ENCODE results near the gene GMDS.

The GMDS gene

DNA sequence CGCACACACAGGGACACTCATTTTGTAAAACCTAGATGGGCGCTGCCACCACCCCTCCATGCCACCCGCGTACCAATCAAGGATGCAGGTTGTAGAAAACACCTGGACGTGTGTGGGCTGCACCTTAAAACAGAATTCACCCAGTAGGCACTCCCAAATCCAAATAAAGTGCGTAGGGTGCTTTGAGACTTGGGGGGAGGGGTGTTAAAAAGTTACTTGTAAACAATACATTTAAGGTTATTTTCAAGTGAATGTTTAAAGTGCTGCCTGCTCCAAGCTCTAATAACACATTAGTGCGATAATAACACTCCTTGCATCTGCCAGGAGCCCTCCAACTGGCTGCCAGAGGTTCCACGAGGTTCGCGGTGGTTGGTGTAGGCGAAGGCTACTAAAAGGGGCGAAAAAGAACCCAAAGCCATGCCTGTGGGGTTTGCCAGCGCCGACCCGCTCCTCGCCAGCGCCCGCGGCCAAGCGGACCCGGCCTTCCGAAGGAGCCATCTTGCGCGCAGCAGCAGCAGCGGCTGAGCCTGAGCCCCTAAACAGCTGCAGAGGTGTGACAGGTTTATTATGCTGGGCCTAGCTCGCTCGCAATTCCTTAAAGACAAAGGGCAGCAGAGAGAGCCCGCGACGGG lies 624.2 kb downstream of the GMDS start:
- DNase-seq: no peak

- no peak for DNase-seq
Observed at GRCh38 chr6:1620504-1621069, 624.8 kb downstream of the GMDS start.

GRCh38 chr6:1619673-1620503 lies 625.5 kb downstream of the GMDS start:
- DNase-seq: no peak

GRCh38 chr6:1619098-1619672 lies 626.2 kb downstream of the GMDS start:
- no peak for DNase-seq

DNA sequence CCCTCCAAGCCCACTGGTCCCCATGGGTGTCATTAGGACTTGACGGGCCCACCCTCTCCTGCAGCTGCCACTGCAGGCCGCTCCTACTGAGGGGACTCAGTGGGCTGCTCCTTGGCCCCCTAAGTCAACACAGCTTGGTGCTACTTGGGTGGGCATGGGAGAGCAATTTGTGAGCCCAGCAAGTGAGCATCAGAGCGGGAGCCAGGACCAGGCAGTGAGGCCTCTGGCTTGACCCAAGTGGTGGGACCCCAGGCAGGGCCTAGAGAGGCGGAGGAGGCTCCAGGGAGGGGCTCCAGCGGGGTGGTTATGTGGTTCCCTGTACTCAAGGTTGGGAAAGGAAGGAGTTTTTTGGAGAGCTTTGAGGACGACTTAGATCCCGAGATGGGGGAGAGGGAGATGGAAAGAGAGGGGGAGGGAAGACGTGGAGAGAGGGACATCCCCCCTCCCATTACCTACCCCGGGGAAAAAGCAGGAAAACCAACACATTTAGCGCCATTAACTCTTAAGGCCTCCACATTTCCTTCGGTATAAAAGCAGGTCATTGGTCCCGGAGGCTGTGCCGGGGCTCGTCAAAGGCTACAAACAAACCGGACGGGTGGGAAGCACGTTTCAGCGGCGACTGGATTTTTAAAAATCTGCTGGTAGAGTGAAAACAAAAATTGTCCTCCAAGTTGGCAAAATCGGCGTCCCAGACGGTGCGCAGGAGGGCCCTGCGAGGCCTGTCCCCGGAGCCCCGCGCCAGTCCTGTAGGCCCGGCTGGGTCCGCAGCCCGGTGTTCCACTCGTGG lies 626.9 kb downstream of the GMDS start:
- no peak for DNase-seq

- no peak for DNase-seq
Observed at GRCh38 chr6:1617466-1618310, 627.7 kb downstream of the GMDS start.

DNA sequence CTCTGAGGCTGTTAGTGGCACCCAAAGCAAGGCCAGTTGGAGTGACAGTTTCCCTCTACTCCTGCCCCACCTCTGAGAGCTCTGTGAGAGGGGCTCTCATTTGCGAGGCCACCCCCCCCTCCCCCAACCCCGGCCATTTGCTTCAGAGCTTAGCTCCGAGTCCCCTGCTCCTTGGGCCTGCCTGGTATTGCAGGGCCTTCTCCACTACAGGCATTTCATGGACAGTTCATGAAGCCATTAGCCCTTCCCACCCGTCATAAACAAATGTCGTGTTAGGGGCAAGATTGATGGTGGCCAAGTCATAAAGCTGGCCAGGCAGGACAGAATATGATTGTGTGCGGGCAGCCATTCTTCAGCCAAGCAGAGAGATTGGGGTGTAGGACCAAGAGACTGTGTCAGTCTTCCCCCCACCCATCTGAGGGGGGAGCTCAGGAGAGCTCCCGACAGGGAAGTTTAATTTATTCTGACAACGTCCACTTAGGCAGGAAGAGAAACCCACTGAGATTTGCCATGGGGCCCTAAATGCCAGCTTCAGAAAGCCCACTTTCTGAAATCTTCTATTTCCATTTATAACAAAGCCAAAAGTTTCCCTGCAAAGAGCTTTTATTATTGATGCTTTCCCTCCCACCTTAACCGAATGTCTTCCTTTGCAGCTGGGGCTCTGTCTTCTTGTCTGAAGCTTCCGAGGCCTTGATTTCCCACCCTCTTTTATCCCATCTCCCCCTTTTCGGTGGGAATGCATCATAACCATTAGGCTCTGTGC lies 628.5 kb downstream of the GMDS start:
- no peak for DNase-seq

DNA sequence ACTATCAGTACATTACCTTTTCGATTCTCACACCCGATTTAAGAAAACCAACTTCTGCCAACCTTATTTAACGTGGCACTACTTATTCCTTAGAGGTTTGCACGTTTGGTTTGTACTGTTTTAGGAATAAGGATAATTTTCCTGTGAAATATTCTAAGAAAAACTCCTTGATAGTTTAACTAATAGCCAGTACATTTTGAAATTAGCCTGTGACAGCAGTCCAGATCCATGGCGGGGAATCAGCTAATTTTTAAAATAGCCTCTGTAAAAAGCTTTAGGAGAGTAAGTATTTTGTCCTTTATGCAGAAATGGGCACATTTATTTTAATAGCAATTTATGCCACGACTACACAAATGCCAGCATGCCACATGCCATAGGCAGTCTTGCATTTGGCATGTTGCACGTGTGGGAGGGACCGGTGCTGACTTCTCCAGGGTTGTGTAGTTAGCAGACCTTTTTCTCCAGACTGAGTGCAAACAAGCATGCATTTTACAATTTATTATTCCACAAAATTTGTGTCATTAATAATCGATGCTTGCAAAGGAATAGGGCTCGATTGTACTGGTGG lies 629.5 kb downstream of the GMDS start:
- no peak for DNase-seq

GRCh38 chr6:1615151-1615852 lies 630.1 kb downstream of the GMDS start:
- DNase-seq: no peak

GRCh38 chr6:1614448-1615150 lies 630.8 kb downstream of the GMDS start:
- DNase-seq: no peak

- no peak for DNase-seq
Observed at GRCh38 chr6:1613688-1614447, 631.5 kb downstream of the GMDS start.

DNA sequence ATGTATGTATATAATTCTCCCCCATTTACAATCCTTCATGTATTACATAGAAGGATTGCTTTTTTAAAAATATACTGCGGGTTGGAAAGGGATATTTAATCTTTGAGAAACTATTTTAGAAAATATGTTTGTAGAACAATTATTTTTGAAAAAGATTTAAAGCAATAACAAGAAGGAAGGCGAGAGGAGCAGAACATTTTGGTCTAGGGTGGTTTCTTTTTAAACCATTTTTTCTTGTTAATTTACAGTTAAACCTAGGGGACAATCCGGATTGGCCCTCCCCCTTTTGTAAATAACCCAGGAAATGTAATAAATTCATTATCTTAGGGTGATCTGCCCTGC lies 632.1 kb downstream of the GMDS start:
- no peak for DNase-seq

- no peak for DNase-seq
Observed at GRCh38 chr6:1612974-1613306, 632.5 kb downstream of the GMDS start.

GRCh38 chr6:1612299-1612973 lies 633.0 kb downstream of the GMDS start:
- no peak for DNase-seq

DNA sequence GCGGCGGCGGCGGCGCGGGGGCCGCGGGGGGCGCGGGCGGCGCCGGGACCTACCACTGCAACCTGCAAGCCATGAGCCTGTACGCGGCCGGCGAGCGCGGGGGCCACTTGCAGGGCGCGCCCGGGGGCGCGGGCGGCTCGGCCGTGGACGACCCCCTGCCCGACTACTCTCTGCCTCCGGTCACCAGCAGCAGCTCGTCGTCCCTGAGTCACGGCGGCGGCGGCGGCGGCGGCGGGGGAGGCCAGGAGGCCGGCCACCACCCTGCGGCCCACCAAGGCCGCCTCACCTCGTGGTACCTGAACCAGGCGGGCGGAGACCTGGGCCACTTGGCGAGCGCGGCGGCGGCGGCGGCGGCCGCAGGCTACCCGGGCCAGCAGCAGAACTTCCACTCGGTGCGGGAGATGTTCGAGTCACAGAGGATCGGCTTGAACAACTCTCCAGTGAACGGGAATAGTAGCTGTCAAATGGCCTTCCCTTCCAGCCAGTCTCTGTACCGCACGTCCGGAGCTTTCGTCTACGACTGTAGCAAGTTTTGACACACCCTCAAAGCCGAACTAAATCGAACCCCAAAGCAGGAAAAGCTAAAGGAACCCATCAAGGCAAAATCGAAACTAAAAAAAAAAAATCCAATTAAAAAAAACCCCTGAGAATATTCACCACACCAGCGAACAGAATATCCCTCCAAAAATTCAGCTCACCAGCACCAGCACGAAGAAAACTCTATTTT lies 633.7 kb downstream of the GMDS start:
- DNase-seq: no peak

DNA sequence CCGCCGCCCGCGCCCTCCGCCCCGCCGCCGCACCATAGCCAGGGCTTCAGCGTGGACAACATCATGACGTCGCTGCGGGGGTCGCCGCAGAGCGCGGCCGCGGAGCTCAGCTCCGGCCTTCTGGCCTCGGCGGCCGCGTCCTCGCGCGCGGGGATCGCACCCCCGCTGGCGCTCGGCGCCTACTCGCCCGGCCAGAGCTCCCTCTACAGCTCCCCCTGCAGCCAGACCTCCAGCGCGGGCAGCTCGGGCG lies 634.2 kb downstream of the GMDS start:
- DNase-seq: no peak

DNA sequence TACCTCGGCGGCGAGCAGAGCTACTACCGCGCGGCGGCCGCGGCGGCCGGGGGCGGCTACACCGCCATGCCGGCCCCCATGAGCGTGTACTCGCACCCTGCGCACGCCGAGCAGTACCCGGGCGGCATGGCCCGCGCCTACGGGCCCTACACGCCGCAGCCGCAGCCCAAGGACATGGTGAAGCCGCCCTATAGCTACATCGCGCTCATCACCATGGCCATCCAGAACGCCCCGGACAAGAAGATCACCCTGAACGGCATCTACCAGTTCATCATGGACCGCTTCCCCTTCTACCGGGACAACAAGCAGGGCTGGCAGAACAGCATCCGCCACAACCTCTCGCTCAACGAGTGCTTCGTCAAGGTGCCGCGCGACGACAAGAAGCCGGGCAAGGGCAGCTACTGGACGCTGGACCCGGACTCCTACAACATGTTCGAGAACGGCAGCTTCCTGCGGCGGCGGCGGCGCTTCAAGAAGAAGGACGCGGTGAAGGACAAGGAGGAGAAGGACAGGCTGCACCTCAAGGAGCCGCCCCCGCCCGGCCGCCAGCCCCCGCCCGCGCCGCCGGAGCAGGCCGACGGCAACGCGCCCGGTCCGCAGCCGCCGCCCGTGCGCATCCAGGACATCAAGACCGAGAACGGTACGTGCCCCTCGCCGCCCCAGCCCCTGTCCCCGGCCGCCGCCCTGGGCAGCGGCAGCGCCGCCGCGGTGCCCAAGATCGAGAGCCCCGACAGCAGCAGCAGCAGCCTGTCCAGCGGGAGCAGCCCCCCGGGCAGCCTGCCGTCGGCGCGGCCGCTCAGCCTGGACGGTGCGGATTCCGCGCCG lies 634.7 kb downstream of the GMDS start:
- DNase-seq: no peak

Data from C1 segment of cervical spinal cord (tissue), 14 donors.